DMS53 (cell line): Measurements from ENCODE around the gene CEACAM20.
"Not testable (repeated sequence)": the region's sequence is repeated elsewhere in the genome, so short reads cannot be mapped to it uniquely, and the experiment has no call there.

Experiments used
- DNase-seq: peaks from one replicate; lab custom pipeline; 2025; lab: John Stamatoyannopoulos, UW

CEACAM20 gene

DNA sequence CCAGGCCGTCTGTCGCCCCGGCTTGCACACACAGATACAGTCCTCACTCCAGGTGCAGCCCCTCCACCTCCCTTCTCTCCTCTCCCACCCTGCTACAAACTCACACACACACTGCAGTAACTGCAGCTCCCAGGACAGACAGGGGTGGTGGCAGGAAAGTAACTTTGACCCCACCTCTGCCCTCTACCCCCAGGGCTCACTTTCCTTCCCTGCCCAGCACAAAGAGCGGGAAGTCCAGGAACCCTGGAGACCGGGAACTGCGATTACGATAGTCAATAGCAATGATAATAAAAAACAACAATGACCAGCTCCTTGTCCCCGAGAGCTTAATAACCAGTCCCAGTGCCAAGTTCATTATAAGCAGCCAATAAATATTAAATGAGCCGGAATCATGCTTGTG, at the start of gene CEACAM20:
Gene CEACAM20 (minus strand): TSS at position 140 of the 400 bp plus-strand sequence. CDS start 166 bp downstream, outside the sequence.
- DNase-seq, result no peak

DNA sequence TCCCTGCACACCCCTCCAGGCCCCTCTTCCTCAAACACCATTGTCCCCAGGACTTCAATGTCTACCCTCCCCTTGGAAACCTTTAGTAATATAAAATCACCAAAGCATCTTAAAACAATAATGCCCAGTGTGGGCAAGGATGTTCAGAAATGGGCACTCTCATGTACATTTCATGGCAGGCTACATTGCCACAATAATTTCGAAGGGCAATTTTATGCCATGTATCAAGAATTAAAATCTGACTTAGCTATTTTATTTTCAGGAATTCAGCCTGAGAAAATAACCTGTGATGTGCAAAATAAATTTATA, 48.0 kb upstream of the CEACAM20 start:
- no peak for DNase-seq

DNA sequence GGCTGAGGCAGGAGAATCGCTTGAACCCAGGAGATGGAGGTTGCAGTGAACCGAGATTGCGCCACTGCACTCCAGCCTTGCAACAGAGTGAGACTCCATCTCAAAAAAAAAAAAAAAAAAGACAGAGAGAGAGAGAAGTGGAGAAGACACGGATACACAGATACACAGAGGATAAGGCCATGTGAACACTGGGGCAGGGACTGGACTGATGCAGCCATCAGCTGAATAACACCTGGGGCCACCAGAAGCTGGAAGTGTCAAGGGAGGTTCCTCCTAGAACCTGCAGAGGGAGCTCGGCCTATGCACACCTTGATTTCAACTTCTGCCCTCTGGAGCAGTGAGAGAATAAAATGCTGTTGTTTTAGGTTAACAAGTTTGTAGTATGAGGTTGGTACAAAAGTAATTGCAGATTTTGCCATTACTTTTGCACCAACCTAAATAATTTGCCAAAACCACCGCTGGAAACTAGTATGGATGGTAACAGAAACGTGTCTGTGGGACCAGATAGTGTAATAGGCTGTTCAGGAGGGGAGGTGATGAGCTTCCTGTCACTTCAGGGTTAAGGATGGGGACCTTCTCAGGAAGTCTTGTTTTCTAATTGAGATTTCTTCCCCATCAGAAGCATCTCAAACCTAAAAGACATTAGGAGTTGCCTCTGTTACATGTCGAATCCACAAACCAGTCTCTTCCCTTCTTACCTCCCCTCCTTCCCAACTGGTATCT, 47.5 kb upstream of the CEACAM20 start:
- DNase-seq, result peak; percentile 88

DNA sequence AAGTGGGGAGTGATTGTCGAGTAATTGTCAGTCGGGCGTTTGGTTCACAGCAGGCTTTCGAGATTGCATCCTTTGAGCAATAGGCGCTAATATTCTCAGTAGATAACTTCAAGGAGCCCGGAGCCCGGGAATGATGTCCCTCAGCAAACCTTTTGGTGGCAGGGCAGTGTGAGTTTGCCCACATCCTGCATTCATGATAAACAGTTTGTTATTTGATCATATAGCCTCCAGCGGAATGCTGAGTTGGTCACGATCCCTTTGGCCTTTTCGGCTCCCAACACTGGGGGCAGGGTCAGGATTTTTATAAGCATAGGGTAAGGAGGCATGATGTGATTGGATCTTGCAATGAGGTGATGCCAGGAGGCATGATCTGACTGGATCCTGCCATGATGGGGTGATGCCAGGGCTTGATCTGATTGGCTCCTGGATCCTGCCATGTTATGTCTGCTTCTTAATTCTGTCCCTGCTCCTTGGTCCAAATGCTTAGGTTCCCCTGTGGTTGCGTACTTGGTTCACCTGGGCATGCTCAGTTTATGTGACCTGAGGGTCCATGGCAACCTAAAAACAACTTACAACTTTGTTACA, 45.7 kb upstream of the CEACAM20 start:
- DNase-seq, result no peak

DNA sequence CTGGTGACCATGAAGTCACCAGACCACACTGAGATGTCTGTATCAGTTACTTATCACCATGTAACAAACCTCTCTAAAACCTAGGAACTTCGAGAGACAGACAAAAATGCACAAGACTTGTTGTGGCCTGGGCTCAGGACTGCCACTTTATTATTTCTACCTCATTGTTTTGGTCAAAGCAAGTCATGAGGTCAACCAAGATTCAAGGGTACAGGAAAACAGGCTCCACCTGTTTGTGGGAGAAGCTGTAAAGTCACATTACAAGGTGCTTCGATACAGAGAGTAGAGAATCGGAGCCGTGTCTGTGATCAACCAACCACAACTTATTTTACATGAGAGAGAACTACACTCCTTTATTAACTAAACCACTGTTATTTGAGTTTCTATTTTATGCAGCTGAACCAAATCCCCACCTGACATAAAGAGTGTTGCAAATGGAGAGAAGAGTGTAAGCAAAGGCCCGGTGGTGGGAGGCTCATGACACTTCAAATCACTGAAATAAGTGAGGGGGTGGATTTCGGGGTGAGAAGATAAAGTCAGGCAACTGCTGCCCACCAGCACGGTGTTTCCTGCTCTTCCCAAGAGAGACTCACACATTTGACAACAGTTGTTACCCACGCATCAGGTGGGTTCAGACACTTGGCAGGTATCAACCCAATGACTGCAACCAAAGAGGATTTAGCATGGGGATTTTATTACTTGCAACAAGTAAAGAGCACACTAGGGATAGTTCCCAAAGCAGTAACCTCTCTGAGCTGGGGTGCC, 44.9 kb upstream of the CEACAM20 start:
- no peak for DNase-seq

DNA sequence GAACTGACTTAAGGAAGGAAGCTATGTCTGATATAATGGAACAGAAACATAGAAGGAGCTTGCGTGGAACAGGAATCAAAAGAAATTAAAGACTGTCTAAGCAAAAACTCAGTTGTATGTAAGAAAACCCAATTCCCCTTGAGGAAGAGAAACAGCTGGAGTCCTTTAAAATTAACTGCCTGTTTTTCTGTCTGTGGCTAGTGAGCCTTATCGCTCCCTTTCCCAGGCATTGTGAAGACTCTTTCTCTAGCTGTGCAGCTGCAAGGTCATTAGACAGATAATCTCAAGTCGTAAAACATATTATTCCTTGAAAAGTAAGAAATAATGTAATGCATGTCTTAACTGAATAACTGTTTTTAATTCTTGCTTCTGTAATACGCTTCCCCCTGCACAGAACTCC, 44.2 kb upstream of the CEACAM20 start:
- DNase-seq, result no peak

DNA sequence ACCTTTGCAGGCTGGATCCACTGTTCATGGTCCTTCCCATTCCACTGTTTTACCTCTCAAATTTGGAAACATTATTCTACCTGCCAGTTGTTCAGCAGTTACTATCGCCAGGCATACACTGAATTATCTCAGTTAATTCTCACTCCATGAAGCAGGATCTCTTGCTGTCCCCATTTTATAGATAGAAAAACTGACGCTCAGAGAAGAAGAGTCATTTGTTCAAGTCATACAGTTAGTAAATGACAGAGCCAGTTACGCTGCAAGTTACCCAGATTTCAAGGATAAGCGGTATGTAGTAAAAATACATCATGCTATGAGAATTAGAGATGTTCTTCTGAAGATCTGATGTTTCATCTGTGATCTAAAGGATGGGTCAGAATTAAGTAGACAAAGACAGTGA, 43.7 kb upstream of the CEACAM20 start:
- no peak for DNase-seq

DNA sequence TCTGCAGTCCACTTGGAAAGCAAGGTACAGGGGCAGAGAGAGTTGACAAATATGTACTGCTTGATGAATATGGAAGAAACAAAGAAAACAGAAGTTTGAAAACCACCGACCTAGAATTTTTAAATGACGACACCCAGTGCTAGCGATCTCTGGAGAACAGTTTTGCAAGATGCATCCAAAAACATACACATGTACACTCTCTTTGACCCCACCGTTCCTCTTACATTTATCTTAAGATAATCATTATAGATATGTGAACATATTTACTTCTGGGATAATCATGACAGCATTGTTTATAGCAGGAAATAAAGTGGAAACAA, 43.1 kb upstream of the CEACAM20 start:
- DNase-seq, result no peak

DNA sequence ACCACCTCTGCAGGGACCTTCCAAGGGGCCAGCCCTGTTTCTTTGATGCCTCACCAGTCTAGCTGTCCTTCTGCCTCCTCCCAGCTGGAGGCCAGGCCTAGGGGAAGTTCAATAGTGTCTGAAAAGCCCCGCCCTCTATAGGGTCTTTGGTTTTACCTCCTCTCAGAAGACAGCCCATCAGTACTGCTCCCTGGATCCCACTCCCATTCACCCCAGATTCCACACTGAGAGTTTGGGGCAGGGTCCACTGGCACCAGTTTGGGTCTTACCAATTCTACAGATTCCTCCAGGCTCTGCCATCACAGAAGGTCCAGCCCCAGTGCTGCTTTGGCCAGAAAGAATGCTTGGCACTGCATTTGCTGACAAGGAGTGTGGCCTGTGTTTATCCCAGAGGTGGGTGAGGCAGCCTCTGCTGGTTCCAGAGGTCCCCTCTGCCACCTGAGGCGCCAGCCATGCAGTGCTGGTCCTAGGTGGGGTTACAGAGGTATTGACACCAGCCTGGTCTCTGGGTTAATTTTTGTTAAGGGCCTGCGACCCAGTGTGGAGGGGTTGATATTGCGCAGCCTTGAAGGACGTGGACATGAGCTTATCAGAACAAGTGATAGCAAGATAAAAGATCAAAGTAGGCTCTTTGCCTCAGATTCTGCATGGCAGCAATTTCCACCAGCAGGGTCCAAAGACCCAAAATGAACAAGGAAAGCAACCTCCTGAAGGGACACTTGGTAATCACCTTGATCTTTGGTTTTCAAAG, 42.5 kb upstream of the CEACAM20 start:
- no peak for DNase-seq

DNA sequence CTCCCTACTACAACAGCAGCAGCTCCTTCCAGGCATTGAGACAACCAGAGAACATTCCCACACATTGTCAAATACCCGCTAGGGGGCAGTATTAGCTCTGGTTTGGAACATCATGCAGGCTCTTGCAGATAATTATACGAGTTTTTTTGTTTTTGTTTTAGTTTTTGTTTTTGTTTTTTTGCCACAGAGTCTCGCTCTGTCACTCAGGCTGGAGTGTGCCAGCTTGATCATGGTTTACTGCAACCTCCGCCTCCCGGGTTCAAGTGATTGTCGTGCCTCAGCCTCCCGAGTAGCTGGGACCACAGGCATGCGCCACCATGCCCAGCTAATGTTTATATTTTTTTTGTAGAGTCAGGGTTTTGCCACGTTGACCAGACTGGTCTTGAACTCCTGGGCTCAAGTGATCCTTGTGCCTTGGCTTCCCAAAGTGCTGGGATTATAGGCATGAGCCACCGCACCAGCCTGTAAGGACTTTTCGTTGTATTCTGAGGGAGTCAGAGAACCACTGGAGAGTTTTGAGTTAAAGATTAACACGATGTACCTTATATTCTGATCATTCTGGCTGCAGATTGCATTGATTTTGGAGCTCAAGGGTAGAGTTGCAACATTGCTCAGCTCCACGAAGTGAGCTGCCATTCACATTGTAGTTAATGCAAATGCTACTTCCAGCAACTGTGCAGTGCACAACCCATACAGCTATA, 41.7 kb upstream of the CEACAM20 start:
- peak; percentile 85 for DNase-seq

DNA sequence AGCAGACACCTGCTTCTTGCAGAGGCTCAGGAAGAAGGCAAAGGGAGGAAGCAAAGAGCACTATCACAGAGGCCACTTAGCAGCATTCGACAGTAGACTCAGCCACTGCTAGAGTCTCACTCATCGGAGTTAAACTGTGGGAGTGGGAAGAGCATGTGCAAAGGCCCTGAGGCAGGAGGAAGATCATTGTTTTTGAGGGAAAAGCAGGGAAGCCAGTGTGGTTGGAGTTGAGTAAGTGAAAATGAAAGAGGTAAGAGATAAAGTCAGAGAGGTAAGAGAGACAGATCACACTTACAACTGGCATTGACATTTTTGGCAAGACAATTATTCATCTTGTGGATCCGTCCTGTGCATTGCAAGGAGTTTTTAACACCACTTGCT, 41.1 kb upstream of the CEACAM20 start:
- no peak for DNase-seq

DNA sequence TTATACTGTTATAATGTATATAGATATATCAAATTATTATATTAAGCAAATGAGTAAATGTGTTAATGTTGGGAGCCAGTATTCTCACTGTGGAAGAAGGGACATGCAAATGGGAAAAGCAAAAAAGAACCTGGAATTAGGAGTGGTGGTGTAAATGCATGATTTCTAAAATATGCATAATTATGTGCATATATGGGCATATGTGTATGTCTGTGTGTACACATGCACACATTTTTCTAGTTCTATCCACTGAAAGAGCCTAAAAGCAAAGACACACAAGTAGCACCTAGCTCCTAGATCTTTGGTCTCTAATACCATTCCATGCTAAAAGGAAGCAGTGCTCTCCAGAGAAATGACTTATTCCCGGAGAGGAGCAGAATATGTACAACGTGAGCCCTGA, 38.3 kb upstream of the CEACAM20 start:
- no peak for DNase-seq

DNA sequence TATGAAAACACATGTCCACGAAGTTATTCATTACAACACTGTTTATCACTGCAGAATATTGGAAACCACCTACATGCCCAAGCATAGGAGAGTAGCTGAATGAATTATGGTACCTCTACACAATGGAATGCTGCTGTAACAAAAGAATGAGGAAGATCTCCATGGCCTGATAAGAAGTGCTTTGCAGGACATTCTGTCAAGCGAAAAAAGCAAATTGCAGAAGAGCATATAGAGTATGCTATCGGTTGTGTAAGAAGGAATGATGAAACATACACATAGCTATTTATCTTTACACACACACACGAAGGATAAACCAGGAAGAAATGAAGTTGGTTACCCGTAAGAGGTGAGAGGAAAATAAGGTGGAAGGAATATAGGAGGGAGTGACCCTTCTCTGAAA, 37.5 kb upstream of the CEACAM20 start:
- DNase-seq, result no peak

DNA sequence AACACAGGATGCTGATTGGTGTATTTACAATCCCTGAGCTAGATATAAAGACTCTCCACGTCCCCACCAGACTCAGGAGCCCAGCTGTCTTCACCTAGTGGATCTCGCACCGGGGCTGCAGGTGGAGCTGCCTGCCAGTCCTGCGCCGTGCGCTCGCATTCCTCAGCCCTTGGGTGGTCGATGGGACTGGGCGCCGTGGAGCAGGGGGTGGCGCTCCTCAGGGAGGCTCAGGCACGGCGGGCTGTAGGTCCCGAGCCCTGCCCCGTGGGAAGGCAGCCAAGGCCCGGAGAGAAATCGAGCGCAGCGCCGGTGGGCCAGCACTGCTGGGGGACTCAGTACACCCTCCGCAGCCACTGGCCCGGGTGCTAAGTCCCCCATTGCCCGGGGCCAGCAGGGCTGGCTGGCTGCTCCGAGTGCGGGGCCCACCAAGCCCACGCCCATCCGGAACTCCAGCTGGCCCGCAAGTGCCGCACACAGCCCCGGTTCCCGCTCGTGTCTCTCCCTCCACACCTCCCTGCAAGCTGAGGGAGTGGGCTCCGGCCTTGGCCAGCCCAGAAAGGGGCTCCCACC, 33.7 kb upstream of the CEACAM20 start:
- not testable (repeated sequence) for DNase-seq

DNA sequence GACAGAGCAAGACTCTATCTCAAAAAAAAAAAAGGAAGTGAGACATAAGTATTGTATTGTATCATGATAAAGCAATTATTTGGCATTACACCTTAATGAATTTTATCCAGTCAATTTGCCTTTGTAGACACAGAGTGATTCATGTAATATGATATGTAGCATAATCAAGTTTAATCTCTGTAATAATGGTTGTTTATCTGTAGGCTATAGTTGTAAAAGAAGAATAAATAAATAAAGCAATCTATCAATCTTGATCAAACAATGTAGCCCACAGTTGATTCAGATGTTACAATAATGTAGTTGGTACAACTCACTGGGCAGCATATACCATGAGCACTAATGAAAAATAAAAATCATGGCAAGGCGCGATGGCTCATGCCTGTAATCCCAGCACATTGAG, 28.5 kb upstream of the CEACAM20 start:
- no peak for DNase-seq

DNA sequence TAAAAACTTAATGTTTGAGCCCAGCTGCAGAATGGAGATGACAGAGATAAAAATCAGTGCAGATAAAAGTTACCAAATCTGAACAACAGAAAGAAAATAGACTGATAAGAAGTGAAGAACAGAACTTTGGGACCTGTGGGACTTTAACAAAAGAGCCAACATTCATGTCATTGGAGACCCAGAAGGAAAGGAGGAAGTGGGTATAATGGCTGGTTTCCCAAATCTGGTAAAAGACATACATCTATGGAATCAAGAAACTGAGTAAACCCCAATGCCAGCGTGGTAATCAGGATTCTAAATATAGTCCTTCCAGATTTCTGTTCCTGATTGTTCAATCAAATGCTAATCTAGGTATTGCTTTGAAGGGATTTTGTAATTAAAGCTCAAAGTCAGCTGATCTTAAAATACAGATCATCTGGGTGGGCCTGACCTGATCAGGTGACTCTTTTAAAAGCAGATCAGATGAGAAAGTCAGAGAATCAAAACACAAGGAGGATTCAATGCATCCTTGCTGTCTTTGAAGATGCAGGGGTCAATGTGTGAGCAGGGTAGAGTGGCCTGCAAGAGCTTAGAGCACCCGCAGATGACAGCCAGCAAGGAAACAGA, 25.3 kb upstream of the CEACAM20 start:
- no peak for DNase-seq

DNA sequence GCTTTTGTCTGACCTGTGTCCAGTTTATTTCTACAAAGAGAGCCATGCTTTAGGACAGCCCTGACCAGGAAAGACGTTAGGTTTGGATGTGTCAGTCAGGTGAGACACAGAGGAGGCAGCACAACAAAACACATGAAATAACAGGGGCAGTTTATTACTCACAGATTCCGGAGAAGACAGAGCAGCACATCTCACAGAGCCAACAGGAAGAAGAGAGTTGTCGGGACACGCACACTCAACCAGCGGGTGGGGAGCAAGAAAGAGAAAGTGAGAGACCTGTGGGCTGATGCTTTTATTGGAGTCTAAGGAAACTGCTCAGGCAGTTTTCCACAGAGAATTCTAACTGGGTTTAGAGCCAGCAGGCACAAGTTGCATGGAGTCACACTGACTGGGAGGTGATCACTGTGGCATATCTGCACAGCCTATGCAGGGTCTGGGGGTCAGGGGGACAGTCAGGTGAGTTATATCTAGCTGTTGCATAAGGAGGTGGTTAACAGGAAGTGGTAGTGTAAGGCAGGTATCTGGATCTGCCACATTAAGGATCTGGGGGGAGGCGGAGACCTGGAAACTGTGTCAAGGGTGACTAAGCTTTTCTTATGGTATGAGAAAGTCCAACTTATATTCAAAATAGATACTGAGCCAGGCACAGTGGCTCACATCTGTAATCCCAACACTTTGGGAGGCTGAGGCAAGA, 24.1 kb upstream of the CEACAM20 start:
- DNase-seq, result no peak

DNA sequence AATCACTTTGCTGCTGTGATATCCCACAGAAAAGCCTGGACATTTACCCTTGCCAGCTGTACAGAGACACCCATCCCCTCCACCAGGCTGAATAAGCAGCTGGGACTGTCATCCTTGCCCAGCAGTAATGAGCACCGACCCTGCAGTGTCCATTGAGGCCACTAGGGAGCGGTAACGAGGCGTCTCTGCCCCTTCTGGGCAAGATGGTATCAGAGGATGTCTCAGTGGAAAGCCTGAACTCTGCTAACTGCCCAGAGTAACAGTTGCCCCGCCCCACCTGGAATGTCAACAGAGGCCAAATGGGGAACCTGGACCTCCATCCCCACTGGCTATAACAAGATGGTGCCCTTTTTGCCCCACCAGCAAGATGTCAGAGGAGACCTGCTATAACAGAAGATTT, 22.8 kb upstream of the CEACAM20 start:
- DNase-seq, result peak; percentile 68

DNA sequence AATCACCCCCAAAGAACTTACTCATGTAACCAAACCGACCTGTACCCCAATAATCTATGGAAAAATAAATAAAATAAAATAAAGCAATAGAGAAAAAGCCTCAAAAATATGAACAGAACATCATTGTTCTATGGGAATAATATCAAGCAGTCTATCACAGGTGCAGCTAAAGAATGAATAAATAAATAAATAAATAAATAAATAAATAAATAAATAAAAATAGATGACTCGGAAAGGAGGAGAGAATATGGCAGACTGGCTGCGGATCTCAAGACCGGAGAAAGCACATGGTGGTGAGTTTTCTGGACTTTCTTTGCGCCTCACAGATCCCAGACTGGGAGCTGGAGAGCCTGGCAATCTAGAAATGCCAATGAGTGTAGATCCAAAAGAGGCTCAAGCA, 22.4 kb upstream of the CEACAM20 start:
- no peak for DNase-seq

DNA sequence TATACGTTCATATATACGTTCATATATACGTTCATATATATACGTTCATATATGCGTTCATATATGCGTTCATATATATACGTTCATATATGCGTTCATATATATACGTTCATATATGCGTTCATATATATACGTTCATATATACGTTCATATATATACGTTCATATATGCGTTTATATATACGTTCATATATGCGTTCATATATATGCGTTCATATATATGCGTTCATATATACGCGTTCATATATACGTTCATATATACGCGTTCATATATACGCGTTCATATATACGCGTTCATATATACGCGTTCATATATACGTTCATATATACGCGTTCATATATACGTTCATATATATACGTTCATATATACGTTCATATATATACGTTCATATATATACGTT, 21.5 kb upstream of the CEACAM20 start:
- not testable (repeated sequence) for DNase-seq

DNA sequence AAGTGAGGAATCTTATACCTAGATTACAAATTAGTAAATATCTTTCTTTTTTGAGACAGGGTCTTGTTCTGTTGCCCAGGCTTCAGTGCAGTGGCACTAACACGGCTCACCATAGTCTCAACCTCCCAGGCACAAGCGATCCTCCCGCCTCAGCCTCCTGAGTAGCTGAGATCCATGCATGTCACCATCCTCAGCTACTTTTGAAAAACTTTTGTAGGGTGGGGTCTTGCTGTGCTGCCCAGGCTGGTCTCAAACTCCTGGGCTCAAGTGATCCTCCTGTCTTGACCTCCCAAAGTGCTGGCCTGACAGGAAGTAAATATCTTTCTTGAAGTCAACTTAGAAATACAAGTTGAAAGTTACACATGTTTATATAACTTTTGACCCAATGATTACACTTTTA, 20.0 kb upstream of the CEACAM20 start:
- DNase-seq, result no peak
